Activated naive CD4-positive, alpha-beta T cell treated with anti-CD3 and anti-CD28 coated beads for 36 hours (primary cell): ENCODE results near the gene FAM161A. TPM values are rescaled to one million over a fixed set of nuclear protein-coding genes. Genes with fewer than 3 reads are reported as not detected.

Experiments
- CTCF ChIA-PET: fragments of 350-600 bp; sonication (Branson Sonifier 250); formaldehyde crosslinking; loops from one replicate; lab custom pipeline; 2021; ENCODE audit warnings: antibody characterized with exemption; lab: Charles Lee
- DNase-seq: peaks from one replicate; pipeline ENCODE4 v3.0.0-alpha.2; 2020
- H3K27ac Mint-ChIP-seq: one replicate; pipeline ENCODE4 v1.8.0; 2021; ENCODE audit warnings: mild to moderate bottlenecking, mixed read lengths
- H3K27me3 Mint-ChIP-seq: one replicate; pipeline ENCODE4 v1.8.0; 2021; ENCODE audit warnings: low read depth, mixed read lengths
- H3K36me3 Mint-ChIP-seq: one replicate; pipeline ENCODE4 v1.8.0; 2021; ENCODE audit warnings: low read depth, mixed read lengths
- H3K4me1 Mint-ChIP-seq: one replicate; pipeline ENCODE4 v1.8.0; 2021; ENCODE audit warnings: low read depth, mixed read lengths
- H3K4me3 Mint-ChIP-seq: one replicate; pipeline ENCODE4 v1.8.0; 2021; ENCODE audit warnings: mild to moderate bottlenecking, moderate library complexity, mixed read lengths
- H3K9me3 Mint-ChIP-seq: one replicate; pipeline ENCODE4 v1.8.0; 2021; ENCODE audit warnings: mixed read lengths
- intact Hi-C: fragments of 100-400 bp; cut with micrococcal nuclease; formaldehyde crosslinking; loops from one replicate; pipeline ENCODE4 v1.15.1; 2023
- total RNA-seq, 2 experiments: library from RNA; stranded (reverse); gene quantifications; one replicate each; pipeline ENCODE4 v1.2.3, GENCODE V29; 2021

FAM161A gene
- total RNA-seq, 2 experiments from 2014 or later: 4.0 to 5.0 TPM

- H3K27me3 Mint-ChIP-seq: no peaks in the 10 kb centered on the region
- DNase-seq: no peak
- no peak overlapping the region for H3K27ac Mint-ChIP-seq
- H3K4me3 Mint-ChIP-seq: no peak overlapping the region
- intact Hi-C loops: no loop called here
- no peaks in the 10 kb centered on the region for H3K36me3 Mint-ChIP-seq
- H3K4me1 Mint-ChIP-seq: peaks cover 6% of the 10 kb centered on the region
- CTCF ChIA-PET: no interaction called here
- no peaks in the 10 kb centered on the region for H3K9me3 Mint-ChIP-seq
Measured at GRCh38 chr2:61795408-61795807, 58.5 kb downstream of the FAM161A start.

- Mint-ChIP-seq H3K4me3 (peak overlapping the region; percentile 47), H3K9me3 (no peaks in the 10 kb centered on the region), H3K27ac (no peak overlapping the region), H3K4me1 (peaks cover 6% of the 10 kb centered on the region), H3K27me3 (no peaks in the 10 kb centered on the region), H3K36me3 (no peaks in the 10 kb centered on the region)
- intact Hi-C loops: loop anchor here (1.0 to 2.0 kb wide), 2 partner anchors 367 to 658 kb away; no protein-coding TSS in a partner anchor
- DNase-seq: peak; percentile 84
- CTCF ChIA-PET: interaction anchor here (0.7 to 1.0 kb wide), 6 partner anchors 11 to 641 kb away, joined by 3 to 4 read pairs (median 3); no protein-coding TSS in a partner anchor
Measured at GRCh38 chr2:61793389-61793836, 60.4 kb downstream of the FAM161A start.

- no peak overlapping the region for H3K27ac Mint-ChIP-seq
- intact Hi-C loops: loop anchor here (2.0 kb wide), 1 partner anchor 366 kb away; no protein-coding TSS in a partner anchor
- DNase-seq: no peak
- H3K9me3 Mint-ChIP-seq: no peaks in the 10 kb centered on the region
- CTCF ChIA-PET: interaction anchor here (0.6 to 1.1 kb wide), 7 partner anchors 15 to 664 kb away, joined by 3 read pairs; no protein-coding TSS in a partner anchor
- no peak overlapping the region for H3K4me3 Mint-ChIP-seq
- peaks cover 6% of the 10 kb centered on the region for H3K4me1 Mint-ChIP-seq
- no peaks in the 10 kb centered on the region for H3K36me3 Mint-ChIP-seq
- H3K27me3 Mint-ChIP-seq: no peaks in the 10 kb centered on the region
Measured at GRCh38 chr2:61792355-61792890, 61.4 kb downstream of the FAM161A start.

GRCh38 chr2:61789807-61790602 lies 63.9 kb downstream of the FAM161A start:
- no peak for DNase-seq
- Mint-ChIP-seq H3K36me3 (no peaks in the 10 kb centered on the region), H3K4me1 (peaks cover 6% of the 10 kb centered on the region), H3K27ac (no peak overlapping the region), H3K27me3 (peaks cover 2% of the 10 kb centered on the region), H3K9me3 (no peaks in the 10 kb centered on the region), H3K4me3 (no peak overlapping the region)
- intact Hi-C loops: no loop called here
- CTCF ChIA-PET: interaction anchor here (0.6 to 0.9 kb wide), 4 partner anchors 89 to 645 kb away, joined by 3 to 4 read pairs (median 3); no protein-coding TSS in a partner anchor

GRCh38 chr2:61787941-61788563 lies 65.8 kb downstream of the FAM161A start:
- H3K36me3 Mint-ChIP-seq: no peaks in the 10 kb centered on the region
- CTCF ChIA-PET: interaction anchor here (0.6 kb wide), 1 partner anchor 11 kb away, joined by 3 read pairs; no protein-coding TSS in a partner anchor
- no peaks in the 10 kb centered on the region for H3K4me1 Mint-ChIP-seq
- DNase-seq: no peak
- no peak overlapping the region for H3K27ac Mint-ChIP-seq
- H3K9me3 Mint-ChIP-seq: no peaks in the 10 kb centered on the region
- H3K4me3 Mint-ChIP-seq: no peak overlapping the region
- intact Hi-C loops: no loop called here
- H3K27me3 Mint-ChIP-seq: peaks cover 2% of the 10 kb centered on the region

GRCh38 chr2:61786876-61787275 lies 67.0 kb downstream of the FAM161A start:
- DNase-seq: no peak
- Mint-ChIP-seq H3K27me3 (peaks cover 2% of the 10 kb centered on the region), H3K36me3 (no peaks in the 10 kb centered on the region), H3K4me1 (no peaks in the 10 kb centered on the region), H3K4me3 (no peak overlapping the region), H3K9me3 (no peaks in the 10 kb centered on the region), H3K27ac (no peak overlapping the region)
- CTCF ChIA-PET: interaction anchor here (0.6 kb wide), 2 partner anchors 12 to 395 kb away, joined by 3 to 4 read pairs; no protein-coding TSS in a partner anchor
- intact Hi-C loops: no loop called here

- Mint-ChIP-seq H3K27me3 (peaks cover 2% of the 10 kb centered on the region), H3K36me3 (no peaks in the 10 kb centered on the region), H3K4me1 (no peaks in the 10 kb centered on the region), H3K4me3 (no peak overlapping the region), H3K9me3 (peaks cover 3% of the 10 kb centered on the region), H3K27ac (no peak overlapping the region)
- CTCF ChIA-PET: no interaction called here
- no peak for DNase-seq
- intact Hi-C loops: no loop called here
Measured at GRCh38 chr2:61785583-61785982, 68.3 kb downstream of the FAM161A start.

GRCh38 chr2:61784643-61785042 lies 69.2 kb downstream of the FAM161A start:
- intact Hi-C loops: no loop called here
- Mint-ChIP-seq H3K27ac (no peak overlapping the region), H3K36me3 (no peaks in the 10 kb centered on the region), H3K27me3 (peaks cover 2% of the 10 kb centered on the region), H3K4me1 (no peaks in the 10 kb centered on the region), H3K4me3 (no peak overlapping the region), H3K9me3 (peaks cover 6% of the 10 kb centered on the region)
- CTCF ChIA-PET: no interaction called here
- DNase-seq: no peak

- peaks cover 6% of the 10 kb centered on the region for H3K9me3 Mint-ChIP-seq
- H3K4me1 Mint-ChIP-seq: no peaks in the 10 kb centered on the region
- H3K36me3 Mint-ChIP-seq: no peaks in the 10 kb centered on the region
- H3K27ac Mint-ChIP-seq: no peak overlapping the region
- intact Hi-C loops: no loop called here
- no peak overlapping the region for H3K4me3 Mint-ChIP-seq
- DNase-seq: no peak
- CTCF ChIA-PET: interaction anchor here (0.6 kb wide), 1 partner anchor 90 kb away, joined by 6 read pairs; no protein-coding TSS in a partner anchor
- H3K27me3 Mint-ChIP-seq: peaks cover 8% of the 10 kb centered on the region
Measured at GRCh38 chr2:61775956-61776570, 77.8 kb downstream of the FAM161A start.

Other genes starting within 250 kb of the FAM161A start
- gene CCT4, start 34.6 kb upstream of the FAM161A start, total RNA-seq: 100 to 1,000 TPM; 363 to 377 TPM
- 10 to 100 TPM; 26.9 to 29.5 TPM for gene COMMD1, start 51.6 kb upstream of the FAM161A start, total RNA-seq